Measurements from ENCODE around the gene KCNIP2. TPM values are rescaled to one million over a fixed set of nuclear protein-coding genes. Genes with fewer than 3 reads are reported as not detected.
A peak's percentile ranks its signal among the peaks of the same experiment; 100 is the strongest.

KCNIP2 gene
- total and polyA plus RNA-seq, 2 of the 13 experiments (the other 11 are each of a cell fraction or from before 2014, with no cell fraction given), result 0.42 to 0.70 TPM

- in situ Hi-C loops (cut with HindIII; ENCODE audit: extremely low pct_ligation_motif_present, low pct_unique_long_range_greater_than_20kb), result no loop called here
- H4K20me1 ChIP-seq (ENCODE audit: insufficient read depth, low read length), result peaks cover 46% of the 10 kb centered on the region
These were observed 26.7 kb downstream of the KCNIP2 start for GRCh38 chr10:101816913-101817336.

GRCh38 chr10:101816376-101816775, 27.2 kb downstream of the KCNIP2 start:
- FAIRE-seq (no peak), DNase-seq (ENCODE audit: low spot score) (no peak), ATAC-seq (no peak)
- no peaks in the 10 kb centered on the region; a peak in 1 of 5 replicates for H3K27me3 ChIP-seq (ENCODE audit: control insufficient read depth in 1 of 2, insufficient read depth in 2 of 2, low read length in 2 of 2)
- ChIA-PET POLR2A (interaction anchor here (0.7 kb wide), 1 partner anchor 9 kb away, joined by 3 read pairs; no protein-coding TSS in a partner anchor), CTCF (ENCODE audit: low intra/inter-chr PET ratio, low total read pairs) (no interaction called here)
- H3K27ac ChIP-seq (ENCODE audit: extremely low read length, insufficient read depth, low read length), result peak overlapping the region; percentile 16
- peaks cover 74% of the 10 kb centered on the region for H3K79me2 ChIP-seq (ENCODE audit: insufficient read depth, low read length)
- in situ Hi-C loops (cut with HindIII; ENCODE audit: extremely low pct_ligation_motif_present, low pct_unique_long_range_greater_than_20kb), result no loop called here
- H3K4me3 ChIP-seq (replicated peaks in 1 of 3; ENCODE audit: insufficient read depth in 1 of 3, low read depth in 2 of 3, low read length in 3 of 3), result peak overlapping the region; percentile 81 to 95 (median 89)
- no peaks in the 10 kb centered on the region for H3K9me3 ChIP-seq (ENCODE audit: low read length)
- peaks cover 46% of the 10 kb centered on the region for H4K20me1 ChIP-seq (ENCODE audit: insufficient read depth, low read length)
- H3K4me1 ChIP-seq (ENCODE audit: insufficient read depth, low read length), result peaks cover 36% of the 10 kb centered on the region
- H3K36me3 ChIP-seq (replicated peaks in 1 of 2; ENCODE audit: control insufficient read depth in 1 of 2, insufficient read depth in 2 of 2, low read length in 2 of 2), result peaks cover 2 to 15% of the 10 kb centered on the region in 2 experiments; a peak in 4 of 5 replicates
- H2AFZ ChIP-seq (ENCODE audit: low read length), result no peak overlapping the region
- peak overlapping the region; percentile 94 for H3K4me2 ChIP-seq (ENCODE audit: low read depth, low read length)
- H3K9ac ChIP-seq (ENCODE audit: insufficient read depth, low read depth, low read length), result peak overlapping the region; percentile 87
- whole genome bisulfite sequencing (ENCODE audit: low lambda C conversion rate), result 4% methylated on average over 5 of the region's 5 CpGs
- intact Hi-C loops (cut with micrococcal nuclease; ENCODE audit: unreplicated experiment), result loop anchor here (10.0 kb wide), 1 partner anchor 688 kb away; the partner anchor contains the start of genes ACTR1A and SUFU
- no TSS peak for BruUV-seq (replicated peaks)
- TF ChIP-seq SAP130 (CRISPR knock-in tag; IDR thresholded peaks at IDR 0.05; ENCODE audit: low read depth), result no peak
- TF ChIP-seq HNF4A (CRISPR knock-in tag; IDR thresholded peaks at IDR 0.05), result no peak
- no peak for TF ChIP-seq NR2F2 (IDR thresholded peaks at IDR 0.05; ENCODE audit: borderline replicate concordance, low read depth)
- TF ChIP-seq RBFOX2 (IDR thresholded peaks at IDR 0.05; ENCODE audit: low read depth, low read length), result no peak
- no peak for TF ChIP-seq NFKBIZ (CRISPR knock-in tag; IDR thresholded peaks at IDR 0.05)
- no peak for TF ChIP-seq CEBPB (IDR thresholded peaks at IDR 0.05; ENCODE audit: borderline replicate concordance, low read depth, low read length)
- TF ChIP-seq ZNF263 (CRISPR knock-in tag; IDR thresholded peaks at IDR 0.05), result no peak
- no peak for TF ChIP-seq KLF6 (CRISPR knock-in tag; IDR thresholded peaks at IDR 0.05)
- TF ChIP-seq AGO2 (optimal IDR thresholded peaks at IDR 0.05; ENCODE audit: low read depth, low read length), result no peak
- no peak for TF ChIP-seq ZNF704 (CRISPR knock-in tag; IDR thresholded peaks at IDR 0.05; ENCODE audit: borderline replicate concordance)
- no peak for TF ChIP-seq ZNF790 (CRISPR knock-in tag; IDR thresholded peaks at IDR 0.05; ENCODE audit: borderline replicate concordance)
- TF ChIP-seq NCOA2 (CRISPR knock-in tag; IDR thresholded peaks at IDR 0.05), result no peak

More at GRCh38 chr10:101816913-101817336, 26.7 kb downstream of the KCNIP2 start:
- Histone ChIP-seq H3K9ac (ENCODE audit: insufficient read depth, low read depth, low read length) (peak overlapping the region; percentile 87), H3K27me3 (ENCODE audit: control insufficient read depth in 1 of 2, insufficient read depth in 2 of 2, low read length in 2 of 2) (no peaks in the 10 kb centered on the region; a peak in 1 of 5 replicates), H3K4me2 (ENCODE audit: low read depth, low read length) (peak overlapping the region; percentile 94), H2AFZ (ENCODE audit: low read length) (no peak overlapping the region), H3K36me3 (replicated peaks in 1 of 2; ENCODE audit: control insufficient read depth in 1 of 2, insufficient read depth in 2 of 2, low read length in 2 of 2) (peaks cover 0 to 11% of the 10 kb centered on the region in 2 experiments; a peak in 4 of 5 replicates), H3K79me2 (ENCODE audit: insufficient read depth, low read length) (peaks cover 72% of the 10 kb centered on the region), H3K27ac (ENCODE audit: extremely low read length, insufficient read depth, low read length) (peak overlapping the region; percentile 91), H3K4me3 (replicated peaks in 1 of 3; ENCODE audit: insufficient read depth in 1 of 3, low read depth in 2 of 3, low read length in 3 of 3) (peak overlapping the region; percentile 81 to 95 (median 89)), H3K4me1 (ENCODE audit: insufficient read depth, low read length) (peaks cover 38% of the 10 kb centered on the region), H3K9me3 (ENCODE audit: low read length) (no peaks in the 10 kb centered on the region)
- DNase-seq (ENCODE audit: low spot score) (no peak), ATAC-seq (no peak), FAIRE-seq (no peak)
- intact Hi-C loops (cut with micrococcal nuclease; ENCODE audit: unreplicated experiment), result loop anchor here (10.0 kb wide), 1 partner anchor 688 kb away; the partner anchor contains the start of genes ACTR1A and SUFU
- CTCF ChIA-PET (ENCODE audit: low intra/inter-chr PET ratio, low total read pairs), result no interaction called here
- WGBS (ENCODE audit: low lambda C conversion rate), result 1% methylated on average over 14 of the region's 14 CpGs
- TSS peak; percentile 45 for BruUV-seq (replicated peaks)
- POLR2A ChIA-PET, result no interaction called here
- TF ChIP-seq TBP (CRISPR knock-in tag; IDR thresholded peaks at IDR 0.05) (no peak), BHLHE40 (IDR thresholded peaks at IDR 0.05; ENCODE audit: low read length) (no peak), SMYD3 (CRISPR knock-in tag; IDR thresholded peaks at IDR 0.05) (no peak), MXD4 (CRISPR knock-in tag; IDR thresholded peaks at IDR 0.05) (no peak), ZNF746 (CRISPR knock-in tag; IDR thresholded peaks at IDR 0.05) (no peak), ZNF597 (CRISPR knock-in tag; IDR thresholded peaks at IDR 0.05) (no peak), DMAP1 (CRISPR knock-in tag; IDR thresholded peaks at IDR 0.05) (no peak), CENPX (CRISPR knock-in tag; IDR thresholded peaks at IDR 0.05) (no peak), ZNF720 (CRISPR knock-in tag; IDR thresholded peaks at IDR 0.05) (no peak), ZNF337 (CRISPR knock-in tag; IDR thresholded peaks at IDR 0.05; ENCODE audit: borderline replicate concordance, low read depth) (no peak), ZIK1 (CRISPR knock-in tag; IDR thresholded peaks at IDR 0.05; ENCODE audit: borderline replicate concordance, low read depth) (no peak)
